DLD1 (cell line): Measurements from ENCODE around the gene RAX2.
"Not testable (repeated sequence)": the region's sequence is repeated elsewhere in the genome, so short reads cannot be mapped to it uniquely, and the experiment has no call there.

Experiments
- in situ Hi-C: cut with HindIII; loops from 2 replicates; pipeline ENCODE4 v1.10.0; 2017; ENCODE audit warnings: low sequenced_read_pairs

Gene RAX2

GRCh38 chr19:3771906-3772455 lies at the start of gene RAX2:
Gene RAX2, minus strand, starts transcription at chr19:3772228. Its CDS starts 486 bp downstream, at chr19:3771742.
- in situ Hi-C loops = no loop called here

GRCh38 chr19:3821156-3821555 lies 49.1 kb upstream of the RAX2 start:
- in situ Hi-C loops = no loop called here

GRCh38 chr19:3819989-3820388 lies 48.0 kb upstream of the RAX2 start:
- in situ Hi-C loops = no loop called here

- in situ Hi-C loops = no loop called here
Observed at GRCh38 chr19:3818918-3819317, 46.9 kb upstream of the RAX2 start.

GRCh38 chr19:3818466-3818865 lies 46.4 kb upstream of the RAX2 start:
- in situ Hi-C loops = no loop called here

GRCh38 chr19:3817761-3818160 lies 45.7 kb upstream of the RAX2 start:
- in situ Hi-C loops = no loop called here

- in situ Hi-C loops = no loop called here
Observed at GRCh38 chr19:3816566-3817218, 44.7 kb upstream of the RAX2 start.

- in situ Hi-C loops = not testable (repeated sequence)
Observed at GRCh38 chr19:3816148-3816547, 44.1 kb upstream of the RAX2 start.

GRCh38 chr19:3814648-3815047 lies 42.6 kb upstream of the RAX2 start:
- in situ Hi-C loops = no loop called here

GRCh38 chr19:3813473-3814392 lies 41.7 kb upstream of the RAX2 start:
- in situ Hi-C loops = no loop called here

GRCh38 chr19:3810708-3811355 lies 38.8 kb upstream of the RAX2 start:
- in situ Hi-C loops = no loop called here

GRCh38 chr19:3809881-3810707 lies 38.1 kb upstream of the RAX2 start:
- in situ Hi-C loops = no loop called here

- in situ Hi-C loops = no loop called here
Observed at GRCh38 chr19:3808420-3809143, 36.6 kb upstream of the RAX2 start.

- in situ Hi-C loops = no loop called here
Observed at GRCh38 chr19:3807574-3808354, 35.7 kb upstream of the RAX2 start.

GRCh38 chr19:3807131-3807480 lies 35.1 kb upstream of the RAX2 start:
- in situ Hi-C loops = no loop called here

GRCh38 chr19:3805859-3806258 lies 33.8 kb upstream of the RAX2 start:
- in situ Hi-C loops = no loop called here

GRCh38 chr19:3804429-3804828 lies 32.4 kb upstream of the RAX2 start:
- in situ Hi-C loops = no loop called here

GRCh38 chr19:3803986-3804385 lies 32.0 kb upstream of the RAX2 start:
- in situ Hi-C loops = no loop called here
